RPMI7951 (cell line): Measurements from ENCODE around the gene EIF3K. TPM values are rescaled to one million over a fixed set of nuclear protein-coding genes. Genes with fewer than 3 reads are reported as not detected.

Experiments
- DNase-seq: peaks from one replicate; pipeline ENCODE4 v3.0.0-alpha.2; 2012; ENCODE audit warnings: low read depth
- total RNA-seq: library from RNA; depleted of rRNA; stranded (reverse); fragments of >200 nt; shearing (Covaris generic); gene quantifications from 2 replicates; pipeline ENCODE4 v1.2.3, GENCODE V29; 2014

Gene EIF3K
- total RNA-seq, 1 experiment from 2014 or later = 689 TPM

DNA sequence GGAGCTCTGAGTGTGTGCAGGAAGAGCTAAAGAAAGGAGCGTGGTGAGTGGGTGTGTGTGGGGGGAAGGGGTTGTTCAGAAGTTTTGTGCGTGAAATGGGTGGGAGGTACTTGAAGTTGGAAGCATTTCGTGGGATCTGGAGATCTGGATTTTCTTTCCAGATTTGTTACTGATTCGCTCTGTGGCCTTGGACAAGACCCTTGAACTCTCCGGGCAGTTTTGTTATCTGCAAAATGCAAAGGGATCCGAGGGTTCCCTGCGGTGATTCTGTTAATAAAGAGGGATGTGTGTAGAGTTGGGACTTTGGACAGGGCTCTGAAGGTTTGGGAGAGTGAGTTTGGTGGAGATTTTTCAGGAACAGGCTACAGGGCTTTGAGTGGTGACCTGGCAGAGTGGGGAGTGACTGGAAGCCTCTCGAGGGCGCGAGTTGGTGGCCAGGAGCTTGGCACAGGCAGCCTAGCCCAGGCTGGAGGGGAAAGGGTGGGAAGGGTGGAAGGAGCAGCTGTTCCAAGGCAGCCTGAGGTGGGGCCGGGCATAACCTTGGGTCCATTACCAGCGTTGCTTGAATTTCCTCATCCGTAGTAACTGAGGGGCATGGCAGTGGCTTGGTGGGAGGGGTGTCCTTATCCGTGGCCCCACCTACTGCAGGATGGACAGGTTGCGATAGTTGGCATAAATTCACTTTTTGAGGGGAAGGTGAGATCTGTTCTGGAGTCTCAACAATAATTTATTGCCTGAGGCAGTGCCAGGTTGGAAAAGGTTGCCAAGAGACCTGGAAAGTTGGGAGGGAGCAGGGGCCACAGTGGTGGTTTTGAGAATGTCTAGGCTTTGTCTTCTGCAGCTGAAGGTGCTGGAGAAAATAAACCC, 30.6 kb downstream of the EIF3K start:
- peak; percentile 44 for DNase-seq

DNA sequence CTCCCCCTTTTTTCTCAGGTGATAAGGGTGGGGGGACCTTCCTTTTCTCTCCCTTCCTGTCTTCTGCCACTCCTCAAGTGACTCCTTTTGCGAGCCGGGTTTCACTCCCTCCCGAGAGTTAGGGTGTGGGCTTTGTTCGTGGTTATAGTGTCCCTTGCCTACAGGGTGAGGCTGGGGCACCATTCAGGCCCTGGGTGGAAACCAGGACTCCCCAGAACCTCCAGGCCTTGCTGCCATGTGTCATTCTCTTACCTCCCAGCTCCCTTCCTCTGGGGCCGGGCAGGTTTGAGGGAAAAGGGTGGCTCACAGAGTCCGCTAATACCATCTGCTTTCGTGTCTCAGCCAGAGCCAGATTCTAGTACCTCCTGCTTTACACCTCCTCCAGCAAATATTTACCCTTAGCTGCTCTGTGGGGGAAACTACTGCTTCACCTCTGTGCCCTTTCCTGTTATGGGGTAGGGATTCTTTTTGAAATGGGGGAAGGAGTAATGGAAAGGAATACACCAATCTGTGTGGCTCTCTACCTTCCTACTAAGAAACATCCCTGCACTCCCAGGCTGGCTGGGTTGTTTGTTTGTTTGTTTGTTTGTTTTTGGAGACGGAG, 31.3 kb downstream of the EIF3K start:
- peak; percentile 39 for DNase-seq

GRCh38 chr19:38650911-38651584, 32.1 kb downstream of the EIF3K start:
- DNase-seq = peak; percentile 94

GRCh38 chr19:38653028-38653571, 34.1 kb downstream of the EIF3K start:
- peak; percentile 43 for DNase-seq

- peak; percentile 53 for DNase-seq
Observed at GRCh38 chr19:38654628-38655055, 35.7 kb downstream of the EIF3K start.

- DNase-seq = no peak
Observed at GRCh38 chr19:38655148-38655824, 36.3 kb downstream of the EIF3K start.

DNA sequence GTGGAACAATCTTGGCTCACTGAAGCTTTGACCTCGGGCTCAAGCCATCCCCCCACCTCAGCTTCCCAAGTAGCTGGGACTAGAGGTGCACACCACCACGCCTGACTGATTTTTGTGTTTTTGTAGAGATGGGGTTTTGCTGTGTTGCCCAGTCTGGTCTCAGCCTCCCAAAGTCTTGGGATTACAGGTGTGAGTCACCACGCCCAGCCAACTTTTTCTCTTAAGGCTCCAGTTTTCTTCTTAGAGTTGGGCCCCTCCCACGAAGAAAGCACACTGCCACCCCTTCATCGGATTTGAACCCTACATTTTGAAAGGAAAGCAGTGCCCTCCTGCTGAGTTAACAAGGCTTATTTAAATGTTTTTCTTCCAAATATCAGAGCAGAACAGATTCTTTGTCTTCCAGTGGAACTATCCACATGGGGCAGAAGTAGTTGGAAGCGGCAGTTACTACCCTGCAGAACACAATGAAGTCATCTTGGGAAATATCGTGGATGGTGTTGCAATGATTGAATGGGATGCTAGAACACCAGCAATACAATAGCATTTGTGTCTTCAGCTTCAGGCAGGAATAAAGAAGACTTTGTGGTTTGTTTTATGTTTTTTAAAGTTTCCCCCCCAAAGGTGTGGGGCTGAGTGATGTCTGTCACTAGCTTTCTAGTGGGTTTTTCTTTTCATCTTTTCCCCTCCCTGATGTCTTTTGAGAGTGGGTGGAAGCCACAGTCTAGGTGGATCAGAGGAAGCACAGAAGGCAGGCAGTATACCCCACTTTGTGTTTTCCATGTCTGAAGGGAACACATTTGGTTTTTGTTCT, 37.4 kb downstream of the EIF3K start:
- peak; percentile 60 for DNase-seq

- peak; percentile 97 for DNase-seq
Observed at GRCh38 chr19:38657633-38658222, 38.7 kb downstream of the EIF3K start.

DNA sequence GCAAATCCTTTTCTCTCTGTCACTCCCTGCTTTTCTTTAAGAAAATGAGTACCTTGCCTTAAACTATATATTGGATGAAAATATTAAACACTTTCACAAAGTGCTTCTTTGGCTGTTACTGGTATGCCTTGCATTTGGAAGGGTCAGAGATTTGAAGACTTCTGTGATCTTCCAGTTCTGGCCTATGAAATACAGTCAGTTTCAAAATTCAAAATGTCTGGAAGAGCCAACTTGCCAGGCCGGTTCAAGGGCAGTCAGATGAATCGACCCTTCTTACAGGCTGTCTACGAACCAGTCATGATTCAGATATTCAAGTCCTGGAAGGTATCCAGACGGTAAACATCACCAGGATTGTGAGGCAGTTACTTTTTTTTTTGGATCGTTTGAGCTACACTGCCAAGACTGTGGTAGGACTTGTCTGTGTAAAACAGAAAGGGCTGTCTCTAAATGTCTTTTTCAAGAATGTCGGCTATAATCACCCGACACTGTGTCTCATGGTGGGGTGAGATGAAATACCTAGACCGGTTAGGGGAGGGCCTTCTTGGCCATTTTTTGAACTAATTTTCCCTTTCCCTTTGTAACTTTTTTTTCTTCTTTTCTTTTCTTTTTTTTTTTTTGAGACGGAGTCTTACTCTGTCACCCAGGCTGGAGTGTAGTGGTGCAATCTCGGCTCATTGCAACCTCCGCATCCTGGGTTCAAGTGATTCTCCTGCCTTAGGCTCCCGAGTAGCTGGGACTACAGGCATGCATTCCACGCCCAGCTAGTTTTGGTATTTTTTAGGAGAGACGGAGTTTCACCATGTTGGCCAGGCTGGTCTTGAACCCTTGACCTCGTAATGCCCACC, 39.7 kb downstream of the EIF3K start:
- peak; percentile 100 for DNase-seq

- no peak for DNase-seq
Observed at GRCh38 chr19:38660724-38661123, 41.7 kb downstream of the EIF3K start.

DNA sequence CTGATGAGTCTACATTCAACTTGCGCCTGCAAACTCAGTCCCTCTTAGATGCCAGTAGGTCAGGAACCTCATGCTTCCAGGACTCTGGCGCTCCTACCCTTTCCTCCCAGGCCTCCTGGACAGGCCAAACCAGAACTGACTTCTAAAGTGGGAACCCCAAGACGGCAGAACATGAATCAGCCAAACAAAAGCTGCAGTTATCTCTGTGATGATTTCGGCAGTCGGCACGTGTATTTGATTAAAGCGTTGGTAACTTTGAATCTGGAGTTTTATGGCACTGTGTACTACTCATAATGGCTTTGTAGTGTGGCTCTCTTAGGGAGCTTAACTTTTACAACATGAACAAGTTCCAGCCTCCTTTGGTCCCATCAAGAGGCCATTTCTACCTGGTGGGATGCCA, 42.1 kb downstream of the EIF3K start:
- peak; percentile 54 for DNase-seq

DNA sequence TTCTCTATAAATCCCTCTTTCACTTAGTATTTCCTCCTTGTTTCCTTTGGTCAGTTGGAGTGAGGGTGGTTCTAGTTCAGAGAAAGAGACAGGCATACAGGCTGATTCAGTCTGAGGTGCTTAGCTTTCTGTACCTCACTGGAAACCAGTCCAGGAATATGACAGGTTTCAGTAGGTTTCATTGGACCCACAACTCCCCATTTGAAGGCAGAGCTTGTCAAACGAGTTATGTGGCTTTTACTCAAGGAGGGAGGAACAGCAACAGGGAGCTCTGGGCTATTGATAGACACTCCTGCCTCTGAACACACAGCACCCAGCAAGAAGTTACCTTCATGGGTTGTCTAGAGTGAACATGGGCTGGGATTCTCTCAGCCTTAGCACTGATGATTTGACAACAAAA, 43.0 kb downstream of the EIF3K start:
- no peak for DNase-seq

- DNase-seq = no peak
Observed at GRCh38 chr19:38662537-38663155, 43.7 kb downstream of the EIF3K start.

GRCh38 chr19:38663156-38663651, 44.2 kb downstream of the EIF3K start:
- no peak for DNase-seq

GRCh38 chr19:38663957-38664502, 45.0 kb downstream of the EIF3K start:
- DNase-seq = no peak

GRCh38 chr19:38664503-38665211, 45.7 kb downstream of the EIF3K start:
- no peak for DNase-seq

DNA sequence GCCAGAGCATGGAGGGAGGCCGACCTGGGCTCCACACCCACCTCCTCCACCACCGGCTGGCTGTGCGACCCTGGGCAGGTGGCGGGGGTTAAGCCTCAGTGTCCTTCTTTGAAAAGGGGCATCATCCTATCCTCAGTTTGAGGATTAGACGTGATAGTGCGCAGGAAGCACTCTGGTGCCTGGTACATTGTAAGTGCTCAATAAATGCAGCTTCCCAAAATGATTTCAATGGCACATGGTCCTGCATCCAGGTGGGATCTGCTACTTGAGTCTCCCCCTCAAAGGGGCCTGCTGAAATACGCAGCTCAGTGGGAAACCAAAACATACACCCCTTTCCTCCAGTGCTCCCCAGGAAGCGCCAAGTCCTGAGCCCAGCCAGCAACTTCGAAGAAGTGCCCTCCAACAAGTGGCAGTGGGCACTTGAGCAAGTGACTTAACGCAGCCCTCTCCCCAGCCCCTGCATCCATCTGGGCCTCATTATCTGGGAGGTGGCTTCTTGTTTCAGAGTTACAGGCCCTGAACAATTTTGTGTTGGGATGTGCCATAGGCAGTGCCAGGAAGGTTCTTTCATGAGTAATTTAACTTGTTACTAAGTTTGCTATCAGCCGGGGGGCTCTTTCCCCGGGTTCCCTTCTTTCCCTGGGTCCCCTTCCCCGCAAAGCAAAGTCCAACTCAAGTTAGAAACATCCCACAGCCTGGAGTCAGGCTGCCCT, 46.4 kb downstream of the EIF3K start:
- DNase-seq = no peak
